Neural crest cell (in vitro differentiated cells): ENCODE results near the gene EXOC6B. TPM values are rescaled to one million over a fixed set of nuclear protein-coding genes. Genes with fewer than 3 reads are reported as not detected.

ENCODE experiments used
- DNase-seq: peaks from one replicate; pipeline ENCODE4 v3.0.0; 2021; ENCODE audit warnings: low read depth, mixed read lengths, low spot score
- H3K27ac Mint-ChIP-seq: one replicate; pipeline ENCODE4 v1.8.0; 2021; ENCODE audit warnings: mild to moderate bottlenecking, mixed read lengths; ENCODE audit not compliant: unreplicated experiment
- H3K27me3 Mint-ChIP-seq: 2 replicates; pipeline ENCODE4 v1.8.0; 2021; ENCODE audit warnings: low read depth, mild to moderate bottlenecking, mixed read lengths
- H3K36me3 Mint-ChIP-seq: 2 replicates; pipeline ENCODE4 v1.8.0; 2021; ENCODE audit warnings: low read depth, mild to moderate bottlenecking, mixed read lengths
- H3K4me1 Mint-ChIP-seq: 2 replicates; pipeline ENCODE4 v1.8.0; 2021; ENCODE audit warnings: mixed read lengths
- H3K4me3 Mint-ChIP-seq: one replicate; pipeline ENCODE4 v1.8.0; 2021; ENCODE audit warnings: mild to moderate bottlenecking, mixed read lengths
- H3K9me3 Mint-ChIP-seq: 2 replicates; pipeline ENCODE4 v1.8.0; 2021; ENCODE audit warnings: mixed read lengths
- CTCF ChIP-seq: fragments of 200-600 bp; sonication (generic); conservative IDR thresholded peaks from 2 replicates; pipeline ENCODE4 v1.5.0; 2021; ENCODE audit warnings: antibody characterized with exemption, mild to moderate bottlenecking
- total RNA-seq: library from RNA; stranded (reverse); gene quantifications from 2 replicates; pipeline ENCODE4 v1.2.1, GENCODE V29; 2021

Gene EXOC6B
- total RNA-seq, 1 donor from 2014 or later = 28.2 TPM

GRCh38 chr2:72204156-72204785 lies 621.6 kb downstream of the EXOC6B start:
- Mint-ChIP-seq H3K4me1 (peaks cover 6% of the 10 kb centered on the region), H3K27me3 (no peaks in the 10 kb centered on the region), H3K36me3 (no peaks in the 10 kb centered on the region), H3K27ac (no peak overlapping the region), H3K4me3 (no peak overlapping the region), H3K9me3 (no peaks in the 10 kb centered on the region)
- DNase-seq = no peak
- TF ChIP-seq CTCF = no peak

GRCh38 chr2:72198532-72199241 lies 627.1 kb downstream of the EXOC6B start:
- Mint-ChIP-seq H3K4me1 (no peaks in the 10 kb centered on the region), H3K36me3 (no peaks in the 10 kb centered on the region), H3K4me3 (no peak overlapping the region), H3K27me3 (no peaks in the 10 kb centered on the region), H3K27ac (no peak overlapping the region), H3K9me3 (no peaks in the 10 kb centered on the region)
- no peak for TF ChIP-seq CTCF
- DNase-seq = no peak

- Mint-ChIP-seq H3K27ac (no peak overlapping the region), H3K27me3 (no peaks in the 10 kb centered on the region), H3K4me1 (peaks cover 8% of the 10 kb centered on the region), H3K4me3 (no peak overlapping the region), H3K9me3 (no peaks in the 10 kb centered on the region), H3K36me3 (no peaks in the 10 kb centered on the region)
- DNase-seq = no peak
- no peak for TF ChIP-seq CTCF
Observed at GRCh38 chr2:72193723-72194122, 632.1 kb downstream of the EXOC6B start.

- peaks cover 8% of the 10 kb centered on the region for H3K4me1 Mint-ChIP-seq
- no peak for TF ChIP-seq CTCF
- H3K27ac Mint-ChIP-seq = no peak overlapping the region
- no peaks in the 10 kb centered on the region for H3K27me3 Mint-ChIP-seq
- DNase-seq = no peak
- no peak overlapping the region for H3K4me3 Mint-ChIP-seq
- no peaks in the 10 kb centered on the region for H3K36me3 Mint-ChIP-seq
- no peaks in the 10 kb centered on the region for H3K9me3 Mint-ChIP-seq
Observed at GRCh38 chr2:72191441-72191840, 634.4 kb downstream of the EXOC6B start.

- DNase-seq = no peak
- Mint-ChIP-seq H3K27me3 (no peaks in the 10 kb centered on the region), H3K27ac (no peak overlapping the region), H3K4me1 (no peaks in the 10 kb centered on the region), H3K4me3 (no peak overlapping the region), H3K9me3 (peaks cover 2% of the 10 kb centered on the region), H3K36me3 (peaks cover 3% of the 10 kb centered on the region)
- no peak for TF ChIP-seq CTCF
Observed at GRCh38 chr2:72185206-72185605, 640.6 kb downstream of the EXOC6B start.
